SK-N-SH treated with all-trans-retinoic acid at 6 μM for 48 hours (cell line): ENCODE measurements around the gene ADCY9.
"Not testable (repeated sequence)": the region's sequence is repeated elsewhere in the genome, so short reads cannot be mapped to it uniquely, and the experiment has no call there.

Experiments used
- ATAC-seq: fragments of 200-7000 bp; cut with Tn5 transposase; 3 replicates; pipeline ENCODE4 v1.9.1; 2020; ENCODE audit warnings: mild to moderate bottlenecking, moderate library complexity
- ARNTL ChIP-seq: fragments of 450-650 bp; formaldehyde crosslinking; IDR thresholded peaks from 2 replicates; pipeline ENCODE4 v1.5.0; 2020; ENCODE audit warnings: low read depth, mild to moderate bottlenecking, moderate library complexity, borderline replicate concordance
- BACH2 ChIP-seq: fragments of 250-450 bp; sonication (Bioruptor Pico); IDR thresholded peaks from 2 replicates; pipeline ENCODE4 v1.9.0; 2021; ENCODE audit warnings: mild to moderate bottlenecking, borderline replicate concordance
- CSDC2 ChIP-seq: fragments of 250-450 bp; sonication (Bioruptor Pico); IDR thresholded peaks from 2 replicates; pipeline ENCODE4 v1.5.0; 2020; ENCODE audit warnings: mild to moderate bottlenecking, moderate library complexity
- GLIS3 ChIP-seq: fragments of 250-450 bp; sonication (Bioruptor Pico); IDR thresholded peaks from 2 replicates; pipeline ENCODE4 v1.5.0; 2020; ENCODE audit warnings: mild to moderate bottlenecking, moderate library complexity
- ISL1 ChIP-seq: fragments of 250-450 bp; sonication (Bioruptor Pico); IDR thresholded peaks from 2 replicates; pipeline ENCODE4 v2.1.2; 2022; ENCODE audit warnings: mild to moderate bottlenecking, moderate library complexity
- OSR1 ChIP-seq: fragments of 250-450 bp; sonication (Bioruptor Pico); IDR thresholded peaks from 2 replicates; pipeline ENCODE4 v1.8.0; 2022; ENCODE audit warnings: moderate library complexity, mild to moderate bottlenecking, inconsistent platforms
- PATZ1 ChIP-seq: fragments of 250-450 bp; sonication (Bioruptor Pico); IDR thresholded peaks from 2 replicates; pipeline ENCODE4 v1.8.0; 2020; ENCODE audit warnings: mild to moderate bottlenecking, moderate library complexity, borderline replicate concordance
- POU6F1 ChIP-seq: fragments of 250-450 bp; sonication (Bioruptor Pico); IDR thresholded peaks from 2 replicates; pipeline ENCODE4 v1.8.0; 2021; ENCODE audit warnings: low read depth, mild to moderate bottlenecking, moderate library complexity, borderline replicate concordance
- PPARA ChIP-seq: fragments of 250-450 bp; sonication (Bioruptor Pico); IDR thresholded peaks from 2 replicates; pipeline ENCODE4 v1.5.0; 2020; ENCODE audit warnings: mild to moderate bottlenecking, borderline replicate concordance
- RARB ChIP-seq: fragments of 250-450 bp; sonication (Bioruptor Pico); IDR thresholded peaks from 2 replicates; pipeline ENCODE4 v1.8.0; 2021; ENCODE audit warnings: mild to moderate bottlenecking, moderate library complexity
- SNAI2 ChIP-seq: fragments of 250-450 bp; sonication (Bioruptor Pico); IDR thresholded peaks from 2 replicates; pipeline ENCODE4 v1.5.0; 2020; ENCODE audit warnings: mild to moderate bottlenecking, moderate library complexity
- TCF4 ChIP-seq: fragments of 250-450 bp; sonication (Bioruptor Pico); IDR thresholded peaks from 2 replicates; pipeline ENCODE4 v1.8.0; 2021; ENCODE audit warnings: mild to moderate bottlenecking, moderate library complexity, borderline replicate concordance
- TOX ChIP-seq: fragments of 250-450 bp; sonication (Bioruptor Pico); IDR thresholded peaks from 2 replicates; pipeline ENCODE4 v1.8.0; 2021; ENCODE audit warnings: mild to moderate bottlenecking, moderate library complexity, borderline replicate concordance
- ZC3H10 ChIP-seq: fragments of 250-450 bp; sonication (Bioruptor Pico); IDR thresholded peaks from 2 replicates; pipeline ENCODE4 v1.5.1; 2021; ENCODE audit warnings: mild to moderate bottlenecking, moderate library complexity
- ZFP3 ChIP-seq: fragments of 250-450 bp; sonication (Bioruptor Pico); IDR thresholded peaks from 2 replicates; pipeline ENCODE4 v1.5.0; 2020; ENCODE audit warnings: mild to moderate bottlenecking, moderate library complexity
- ZFP30 ChIP-seq: fragments of 450-650 bp; formaldehyde crosslinking; IDR thresholded peaks from 2 replicates; pipeline ENCODE4 v1.5.0; 2022; ENCODE audit warnings: mild to moderate bottlenecking, moderate library complexity
- ZNF565 ChIP-seq: fragments of 450-650 bp; formaldehyde crosslinking; conservative IDR thresholded peaks from 2 replicates; pipeline ENCODE4 v1.5.0; 2020; ENCODE audit warnings: low read depth, mild to moderate bottlenecking, moderate library complexity
- ZNF70 ChIP-seq: fragments of 450-650 bp; formaldehyde crosslinking; IDR thresholded peaks from 2 replicates; pipeline ENCODE4 v1.5.0; 2020; ENCODE audit warnings: mild to moderate bottlenecking, moderate library complexity
- ZNF8 ChIP-seq: fragments of 450-650 bp; formaldehyde crosslinking; IDR thresholded peaks from 2 replicates; pipeline ENCODE4 v1.5.0; 2020; ENCODE audit warnings: mild to moderate bottlenecking, moderate library complexity
- TF ChIP-seq, protein P1 (sequence below): fragments of 250-450 bp; sonication (Bioruptor Pico); IDR thresholded peaks from 2 replicates; pipeline ENCODE4 v1.5.1; 2020; ENCODE audit warnings: low read depth, mild to moderate bottlenecking, moderate library complexity
- TF ChIP-seq, protein P2 (sequence below): fragments of 250-450 bp; sonication (Bioruptor Pico); IDR thresholded peaks from 2 replicates; pipeline ENCODE4 v1.5.0; 2020; ENCODE audit warnings: mild to moderate bottlenecking, moderate library complexity
- TF ChIP-seq, protein P3 (sequence below): fragments of 250-450 bp; sonication (Bioruptor Pico); IDR thresholded peaks from 2 replicates; pipeline ENCODE4 v1.5.1; 2021; ENCODE audit warnings: mild to moderate bottlenecking, moderate library complexity

The ADCY9 gene

GRCh38 chr16:4077174-4077649 lies 39.0 kb downstream of the ADCY9 start:
- TF ChIP-seq TCF4 (no peak), RARB (no peak), ZNF70 (CRISPR knock-in tag) (no peak), ZFP3 (CRISPR knock-in tag) (no peak), ZFP30 (CRISPR knock-in tag) (no peak), PPARA (CRISPR knock-in tag) (no peak), ZC3H10 (CRISPR knock-in tag) (no peak)
- TF ChIP-seq, protein P1, sequence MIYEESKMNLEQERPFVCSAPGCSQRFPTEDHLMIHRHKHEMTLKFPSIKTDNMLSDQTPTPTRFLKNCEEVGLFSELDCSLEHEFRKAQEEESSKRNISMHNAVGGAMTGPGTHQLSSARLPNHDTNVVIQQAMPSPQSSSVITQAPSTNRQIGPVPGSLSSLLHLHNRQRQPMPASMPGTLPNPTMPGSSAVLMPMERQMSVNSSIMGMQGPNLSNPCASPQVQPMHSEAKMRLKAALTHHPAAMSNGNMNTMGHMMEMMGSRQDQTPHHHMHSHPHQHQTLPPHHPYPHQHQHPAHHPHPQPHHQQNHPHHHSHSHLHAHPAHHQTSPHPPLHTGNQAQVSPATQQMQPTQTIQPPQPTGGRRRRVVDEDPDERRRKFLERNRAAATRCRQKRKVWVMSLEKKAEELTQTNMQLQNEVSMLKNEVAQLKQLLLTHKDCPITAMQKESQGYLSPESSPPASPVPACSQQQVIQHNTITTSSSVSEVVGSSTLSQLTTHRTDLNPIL, result no peak
- TF ChIP-seq, protein P2, sequence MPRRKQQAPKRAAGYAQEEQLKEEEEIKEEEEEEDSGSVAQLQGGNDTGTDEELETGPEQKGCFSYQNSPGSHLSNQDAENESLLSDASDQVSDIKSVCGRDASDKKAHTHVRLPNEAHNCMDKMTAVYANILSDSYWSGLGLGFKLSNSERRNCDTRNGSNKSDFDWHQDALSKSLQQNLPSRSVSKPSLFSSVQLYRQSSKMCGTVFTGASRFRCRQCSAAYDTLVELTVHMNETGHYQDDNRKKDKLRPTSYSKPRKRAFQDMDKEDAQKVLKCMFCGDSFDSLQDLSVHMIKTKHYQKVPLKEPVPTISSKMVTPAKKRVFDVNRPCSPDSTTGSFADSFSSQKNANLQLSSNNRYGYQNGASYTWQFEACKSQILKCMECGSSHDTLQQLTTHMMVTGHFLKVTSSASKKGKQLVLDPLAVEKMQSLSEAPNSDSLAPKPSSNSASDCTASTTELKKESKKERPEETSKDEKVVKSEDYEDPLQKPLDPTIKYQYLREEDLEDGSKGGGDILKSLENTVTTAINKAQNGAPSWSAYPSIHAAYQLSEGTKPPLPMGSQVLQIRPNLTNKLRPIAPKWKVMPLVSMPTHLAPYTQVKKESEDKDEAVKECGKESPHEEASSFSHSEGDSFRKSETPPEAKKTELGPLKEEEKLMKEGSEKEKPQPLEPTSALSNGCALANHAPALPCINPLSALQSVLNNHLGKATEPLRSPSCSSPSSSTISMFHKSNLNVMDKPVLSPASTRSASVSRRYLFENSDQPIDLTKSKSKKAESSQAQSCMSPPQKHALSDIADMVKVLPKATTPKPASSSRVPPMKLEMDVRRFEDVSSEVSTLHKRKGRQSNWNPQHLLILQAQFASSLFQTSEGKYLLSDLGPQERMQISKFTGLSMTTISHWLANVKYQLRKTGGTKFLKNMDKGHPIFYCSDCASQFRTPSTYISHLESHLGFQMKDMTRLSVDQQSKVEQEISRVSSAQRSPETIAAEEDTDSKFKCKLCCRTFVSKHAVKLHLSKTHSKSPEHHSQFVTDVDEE, result no peak
- TF ChIP-seq, protein P3, sequence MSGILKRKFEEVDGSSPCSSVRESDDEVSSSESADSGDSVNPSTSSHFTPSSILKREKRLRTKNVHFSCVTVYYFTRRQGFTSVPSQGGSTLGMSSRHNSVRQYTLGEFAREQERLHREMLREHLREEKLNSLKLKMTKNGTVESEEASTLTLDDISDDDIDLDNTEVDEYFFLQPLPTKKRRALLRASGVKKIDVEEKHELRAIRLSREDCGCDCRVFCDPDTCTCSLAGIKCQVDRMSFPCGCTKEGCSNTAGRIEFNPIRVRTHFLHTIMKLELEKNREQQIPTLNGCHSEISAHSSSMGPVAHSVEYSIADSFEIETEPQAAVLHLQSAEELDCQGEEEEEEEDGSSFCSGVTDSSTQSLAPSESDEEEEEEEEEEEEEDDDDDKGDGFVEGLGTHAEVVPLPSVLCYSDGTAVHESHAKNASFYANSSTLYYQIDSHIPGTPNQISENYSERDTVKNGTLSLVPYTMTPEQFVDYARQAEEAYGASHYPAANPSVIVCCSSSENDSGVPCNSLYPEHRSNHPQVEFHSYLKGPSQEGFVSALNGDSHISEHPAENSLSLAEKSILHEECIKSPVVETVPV (CRISPR knock-in tag), result no peak
- ATAC-seq, result no peak

DNA sequence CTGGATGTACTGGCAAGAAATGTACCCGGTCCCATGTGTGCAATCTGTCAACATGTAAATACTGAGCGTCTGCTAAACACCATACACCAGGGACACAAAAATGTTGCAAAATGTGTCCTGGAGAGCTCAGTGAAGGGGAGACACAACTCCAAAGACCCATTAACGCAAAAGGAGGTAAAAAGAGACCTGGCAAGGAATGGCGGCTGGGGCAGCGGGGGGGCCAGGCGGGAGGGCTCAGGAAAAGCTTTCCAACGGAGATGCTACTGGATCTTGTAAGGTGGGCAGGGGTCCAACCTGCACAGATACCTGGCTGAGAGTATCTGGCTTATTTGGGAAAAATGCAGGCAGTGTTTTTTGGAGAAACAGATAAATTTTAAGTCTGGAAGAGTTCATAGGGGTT lies 40.7 kb downstream of the ADCY9 start:
- TF ChIP-seq, protein P1, result no peak
- TF ChIP-seq, protein P2, result no peak
- TF ChIP-seq ISL1 (no peak), POU6F1 (CRISPR knock-in tag) (no peak), CSDC2 (CRISPR knock-in tag) (no peak), ZFP30 (CRISPR knock-in tag) (no peak), TOX (CRISPR knock-in tag) (no peak), BACH2 (CRISPR knock-in tag) (no peak), ZFP3 (CRISPR knock-in tag) (no peak), SNAI2 (no peak), ZNF565 (no peak), TCF4 (no peak), ARNTL (CRISPR knock-in tag) (no peak), ZNF8 (CRISPR knock-in tag) (no peak), GLIS3 (CRISPR knock-in tag) (no peak), PPARA (CRISPR knock-in tag) (no peak), ZC3H10 (CRISPR knock-in tag) (no peak), PATZ1 (CRISPR knock-in tag) (no peak), OSR1 (CRISPR knock-in tag) (no peak)
- TF ChIP-seq, protein P3 (CRISPR knock-in tag), result no peak
- no peak for ATAC-seq

DNA sequence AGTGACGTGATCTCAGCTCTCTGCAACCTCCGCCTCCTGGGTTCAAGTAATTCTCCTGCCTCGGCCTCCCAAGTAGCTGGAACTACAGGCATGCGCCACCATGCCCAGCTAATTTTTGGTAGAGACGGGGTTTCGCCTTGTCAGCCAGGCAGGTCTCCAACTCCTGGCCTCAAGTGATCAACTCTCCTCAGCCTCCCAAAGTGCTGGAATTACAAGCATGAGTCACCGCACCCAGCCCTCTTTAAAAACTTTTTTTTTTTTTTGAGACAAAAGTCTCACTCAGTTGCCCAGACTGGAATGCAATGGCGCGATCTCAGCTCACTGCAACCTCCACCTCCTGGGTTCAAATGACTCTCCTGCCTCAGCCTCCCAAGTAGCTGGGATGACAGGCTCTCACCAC lies 43.1 kb downstream of the ADCY9 start:
- ATAC-seq, result not testable (repeated sequence)
